Mammary epithelial cell (primary cell): Measurements from ENCODE around the gene GALNT11.

Experiments
- EZH2 ChIP-seq: IDR thresholded peaks from 2 replicates; pipeline ENCODE4 v1.6.1; 2012; ENCODE audit warnings: low read length, inconsistent platforms, borderline replicate concordance
- TF ChIP-seq, protein P1 (sequence below), 2 donors: IDR thresholded peaks in 1 of 2; conservative IDR thresholded peaks in 1 of 2; 2 replicates each; pipeline ENCODE4 v1.5.1; 2011 to 2012; ENCODE audit warnings: inconsistent platforms in 2 of 2, low read length in 2 of 2, mild to moderate bottlenecking in 2 of 2, control low read depth in 1 of 2, low read depth in 1 of 2; ENCODE audit not compliant: insufficient read depth in 1 of 2; ENCODE audit errors: extremely low read depth in 1 of 2

DNA sequence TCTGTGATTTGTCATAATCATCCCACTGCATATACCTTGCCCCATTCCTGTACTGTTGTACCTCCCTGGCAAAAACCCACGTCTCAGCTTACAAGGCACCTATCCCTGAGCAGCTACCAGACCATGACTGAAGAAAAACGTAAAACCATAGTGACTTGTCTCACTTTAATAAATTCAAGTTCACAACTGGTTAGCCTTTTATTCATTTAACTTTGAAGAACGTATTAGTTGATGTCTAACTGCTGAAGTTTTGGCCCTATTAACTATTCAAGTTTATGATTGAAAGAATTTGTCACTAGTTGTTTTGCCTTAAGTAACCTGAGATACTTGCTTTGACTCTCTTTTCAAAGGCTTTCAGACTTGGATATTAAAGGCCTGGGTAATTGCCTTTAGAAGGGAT is 59.7 kb downstream of the GALNT11 start:
- TF ChIP-seq, protein P1, sequence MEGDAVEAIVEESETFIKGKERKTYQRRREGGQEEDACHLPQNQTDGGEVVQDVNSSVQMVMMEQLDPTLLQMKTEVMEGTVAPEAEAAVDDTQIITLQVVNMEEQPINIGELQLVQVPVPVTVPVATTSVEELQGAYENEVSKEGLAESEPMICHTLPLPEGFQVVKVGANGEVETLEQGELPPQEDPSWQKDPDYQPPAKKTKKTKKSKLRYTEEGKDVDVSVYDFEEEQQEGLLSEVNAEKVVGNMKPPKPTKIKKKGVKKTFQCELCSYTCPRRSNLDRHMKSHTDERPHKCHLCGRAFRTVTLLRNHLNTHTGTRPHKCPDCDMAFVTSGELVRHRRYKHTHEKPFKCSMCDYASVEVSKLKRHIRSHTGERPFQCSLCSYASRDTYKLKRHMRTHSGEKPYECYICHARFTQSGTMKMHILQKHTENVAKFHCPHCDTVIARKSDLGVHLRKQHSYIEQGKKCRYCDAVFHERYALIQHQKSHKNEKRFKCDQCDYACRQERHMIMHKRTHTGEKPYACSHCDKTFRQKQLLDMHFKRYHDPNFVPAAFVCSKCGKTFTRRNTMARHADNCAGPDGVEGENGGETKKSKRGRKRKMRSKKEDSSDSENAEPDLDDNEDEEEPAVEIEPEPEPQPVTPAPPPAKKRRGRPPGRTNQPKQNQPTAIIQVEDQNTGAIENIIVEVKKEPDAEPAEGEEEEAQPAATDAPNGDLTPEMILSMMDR (conservative IDR thresholded peaks at IDR 0.05 in 1 of 2, IDR thresholded peaks at IDR 0.05 in 1 of 2; ENCODE audit: extremely low read depth in 1 of 2, insufficient read depth in 1 of 2, low read depth in 1 of 2, low read length in 2 of 2) = no peak
- TF ChIP-seq EZH2 = no peak
